Activated CD8-positive, alpha-beta memory T cell treated with anti-CD3 and anti-CD28 coated beads, Interleukin-2, amount 50 U/mL, for 48 hours (primary cell): Measurements from ENCODE around the gene UMODL1.

Experiments
- DNase-seq: peaks from one replicate; pipeline ENCODE4 v3.0.0-alpha.2; 2020

The UMODL1 gene

GRCh38 chr21:42137191-42137904, 66.2 kb downstream of the UMODL1 start:
- no peak for DNase-seq

- no peak for DNase-seq
Observed at GRCh38 chr21:42140196-42140934, 69.2 kb downstream of the UMODL1 start.

- no peak for DNase-seq
Observed at GRCh38 chr21:42141643-42142042, 70.5 kb downstream of the UMODL1 start.

DNA sequence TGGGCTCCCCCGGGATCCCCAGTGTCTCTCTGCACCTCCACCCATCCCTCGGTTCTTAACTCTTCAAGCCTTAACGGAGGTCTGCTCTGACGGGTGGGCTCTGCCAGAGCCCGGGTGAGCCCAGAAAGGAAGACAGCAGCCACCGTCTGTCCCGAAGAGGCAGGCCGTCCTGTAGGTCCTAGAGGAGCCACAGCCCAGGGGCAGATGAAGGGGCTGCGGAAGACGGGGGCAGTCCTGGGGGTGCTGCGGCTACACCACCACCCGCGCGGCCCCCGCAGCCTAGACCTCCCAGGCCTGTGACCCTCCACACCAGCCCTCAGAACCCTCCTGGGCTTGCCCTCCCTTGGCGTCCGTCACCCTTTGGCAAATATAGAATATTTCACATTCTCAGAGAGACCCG, 71.0 kb downstream of the UMODL1 start:
- DNase-seq = no peak

- DNase-seq = no peak
Observed at GRCh38 chr21:42142627-42143026, 71.5 kb downstream of the UMODL1 start.

DNA sequence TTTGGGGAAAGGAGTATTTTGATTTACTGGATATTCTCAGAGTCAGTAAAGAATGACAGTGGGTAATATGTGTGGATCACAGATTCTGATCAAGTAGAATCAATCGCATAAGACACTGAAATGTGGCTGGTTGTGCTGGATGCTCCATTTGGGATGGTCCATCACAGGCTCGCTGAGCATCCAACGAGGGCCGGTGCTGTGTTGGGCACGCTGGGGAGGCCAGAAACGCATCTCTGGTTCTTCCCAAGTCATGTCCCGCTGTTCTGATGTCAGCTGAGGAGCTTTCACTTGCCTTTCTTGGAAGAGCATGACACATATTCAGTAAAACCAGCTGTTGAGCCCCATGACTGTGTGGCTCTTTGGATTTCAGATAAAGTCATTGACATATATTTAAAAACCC, 72.0 kb downstream of the UMODL1 start:
- no peak for DNase-seq

GRCh38 chr21:42144221-42144620, 73.1 kb downstream of the UMODL1 start:
- DNase-seq = no peak

- DNase-seq = no peak
Observed at GRCh38 chr21:42144679-42145568, 73.8 kb downstream of the UMODL1 start.

DNA sequence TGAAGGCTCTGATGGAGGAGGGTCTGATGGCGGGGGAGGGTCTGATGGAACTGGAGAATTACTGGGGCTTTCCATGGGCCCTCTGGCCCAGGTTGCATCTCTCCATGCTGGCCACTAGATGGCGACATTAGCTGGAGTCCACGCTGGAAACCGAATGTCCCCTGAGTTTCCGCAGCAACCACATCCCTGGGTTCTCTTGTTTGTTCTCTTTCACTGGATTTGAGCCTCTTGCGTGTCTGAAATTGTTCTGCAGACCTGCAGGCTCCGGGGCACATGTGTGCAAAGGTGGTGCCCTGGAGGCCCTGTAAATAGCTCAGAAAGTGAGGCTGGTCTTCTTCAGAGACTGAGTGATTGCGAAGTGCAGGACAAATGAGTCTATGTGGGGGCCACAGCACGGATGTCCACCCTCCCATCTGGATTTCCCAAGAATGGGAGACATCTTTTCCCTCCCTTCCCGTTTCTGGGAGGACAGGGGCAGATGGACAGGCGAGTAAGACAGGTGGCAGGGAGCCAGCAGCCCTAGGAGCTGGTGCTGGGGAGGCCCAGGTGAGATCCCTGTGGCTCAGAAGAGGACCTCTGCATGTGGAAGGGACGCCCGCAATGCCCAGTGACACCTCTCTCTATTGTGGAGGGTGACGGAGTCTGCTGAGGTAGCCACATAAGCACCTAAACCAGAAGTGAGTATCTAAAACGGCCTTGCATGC, 74.6 kb downstream of the UMODL1 start:
- DNase-seq = peak; percentile 79

DNA sequence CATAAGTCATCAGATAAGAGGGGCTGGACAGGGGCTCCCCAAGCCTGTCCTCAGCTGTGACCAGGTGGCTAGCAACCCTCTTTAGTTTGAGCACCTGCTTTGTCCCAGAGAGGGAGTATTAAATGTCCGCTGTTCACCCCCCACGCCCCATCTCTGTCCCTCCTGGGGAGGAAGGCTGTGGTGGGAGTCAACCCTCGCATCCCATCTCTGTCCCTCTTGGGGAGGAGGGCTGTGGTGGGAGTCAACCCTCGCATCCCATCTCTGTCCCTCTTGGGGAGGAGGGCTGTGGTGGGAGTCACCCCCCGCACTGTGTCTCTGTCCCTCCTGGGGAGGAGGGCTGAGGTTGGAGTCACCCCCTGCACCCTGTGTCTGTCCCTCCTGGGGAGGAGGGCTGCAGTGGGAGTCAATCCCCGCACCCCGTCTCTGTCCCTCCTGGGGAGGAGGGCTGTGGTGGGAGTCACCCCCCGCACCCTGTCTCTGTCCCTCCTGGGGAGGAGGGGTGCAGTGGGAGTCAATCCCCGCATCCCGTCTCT, 75.2 kb downstream of the UMODL1 start:
- DNase-seq = no peak

DNA sequence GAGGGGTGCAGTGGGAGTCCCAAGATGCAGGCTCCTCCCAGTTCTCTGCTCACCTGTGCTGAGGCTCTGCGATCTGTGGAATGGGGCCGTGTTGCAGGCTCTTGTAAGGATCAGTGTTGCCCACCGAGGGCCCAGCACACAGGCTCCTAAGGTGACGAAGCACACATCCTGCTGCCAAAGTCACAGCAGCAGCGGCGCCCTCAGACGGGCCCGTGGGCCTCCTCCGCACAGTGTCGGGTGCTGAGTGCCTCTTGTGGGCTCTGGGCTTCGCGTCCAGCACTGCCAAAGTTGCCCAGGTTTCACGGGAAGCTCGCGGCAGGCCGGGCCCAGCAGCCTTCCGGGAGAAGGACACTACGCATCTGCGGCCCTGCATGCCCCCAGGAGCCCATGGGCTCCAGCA, 75.7 kb downstream of the UMODL1 start:
- no peak for DNase-seq

DNA sequence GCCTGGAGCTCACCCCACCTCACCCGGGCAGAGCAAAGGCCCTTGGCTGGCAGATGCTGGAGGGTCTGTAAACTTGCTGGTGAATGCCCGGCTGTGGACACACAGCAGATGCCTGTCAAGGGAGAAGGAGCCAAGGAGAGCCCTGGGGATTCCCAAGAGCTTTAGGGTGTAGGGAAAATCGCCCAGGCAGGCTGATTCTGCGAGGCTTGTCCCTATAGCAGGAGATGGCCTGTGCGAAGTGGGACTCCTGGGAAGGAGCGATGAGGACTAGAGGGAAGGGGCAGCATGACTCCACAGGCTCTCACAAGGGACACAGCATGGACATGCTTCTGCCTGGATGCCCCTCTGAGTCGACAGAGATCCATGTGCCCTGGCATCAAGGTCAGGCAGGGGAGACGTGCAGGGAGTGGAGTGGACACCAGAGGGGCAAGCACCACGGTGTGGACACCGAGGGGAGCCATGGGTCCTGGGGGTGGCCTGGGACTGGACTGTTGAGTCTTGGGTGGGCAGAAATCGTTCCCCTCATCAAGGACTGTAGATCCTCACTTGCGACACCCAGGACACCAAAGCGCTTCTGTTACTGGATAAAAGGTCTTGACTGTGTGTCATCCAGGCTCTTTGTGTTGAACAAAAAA, 76.4 kb downstream of the UMODL1 start:
- DNase-seq = no peak

DNA sequence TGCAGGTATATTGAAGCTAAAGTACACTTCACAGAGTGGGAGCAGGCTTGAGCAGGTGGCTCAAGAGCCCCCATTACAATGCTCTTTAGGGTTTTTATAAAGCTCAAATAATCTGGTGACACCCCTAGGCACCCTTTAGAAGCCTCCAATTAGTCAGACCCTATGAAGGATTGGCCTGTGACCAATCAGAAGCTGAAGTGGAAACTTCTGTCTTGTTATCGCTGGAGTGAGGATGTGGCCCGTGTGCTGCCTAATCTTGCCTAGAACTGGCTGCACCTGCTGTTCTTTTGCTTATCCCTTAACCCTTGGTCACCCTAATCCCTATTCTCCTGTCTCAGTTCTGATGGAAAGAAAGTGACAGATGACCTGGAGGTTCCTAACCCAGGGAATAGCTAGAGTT, 77.0 kb downstream of the UMODL1 start:
- DNase-seq = no peak

GRCh38 chr21:42148584-42148983, 77.5 kb downstream of the UMODL1 start:
- DNase-seq = no peak

GRCh38 chr21:42149656-42150473, 78.7 kb downstream of the UMODL1 start:
- DNase-seq = no peak

DNA sequence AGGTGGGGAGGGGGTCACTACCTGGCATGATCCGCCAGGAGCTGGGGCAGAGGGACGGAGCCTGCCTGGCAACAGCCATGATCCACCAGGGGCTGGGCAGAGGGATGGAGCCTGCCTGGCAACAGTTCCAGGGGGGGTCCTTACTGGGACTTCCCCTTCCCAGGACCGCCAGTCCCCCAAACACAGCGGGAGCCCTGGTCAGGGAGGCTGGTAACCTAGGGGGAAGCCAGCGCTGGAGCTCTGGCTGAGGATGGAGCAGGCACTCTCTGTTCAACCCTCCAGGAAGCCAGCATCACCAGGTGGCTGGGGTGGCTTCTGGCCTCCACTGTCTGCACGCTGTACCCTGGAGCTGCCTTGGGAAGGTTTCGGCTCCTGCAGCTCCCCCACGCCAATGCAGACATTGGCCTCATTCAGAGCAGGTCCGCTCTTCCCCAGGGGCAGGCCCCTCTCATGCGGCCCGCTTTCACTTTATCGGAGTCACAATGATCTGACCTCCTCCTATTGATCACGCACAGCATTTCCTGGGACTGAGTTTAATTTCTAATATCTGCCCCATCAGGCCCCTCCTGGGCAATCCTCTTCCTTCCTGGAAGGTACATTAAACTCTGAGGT, 79.5 kb downstream of the UMODL1 start:
- no peak for DNase-seq

DNA sequence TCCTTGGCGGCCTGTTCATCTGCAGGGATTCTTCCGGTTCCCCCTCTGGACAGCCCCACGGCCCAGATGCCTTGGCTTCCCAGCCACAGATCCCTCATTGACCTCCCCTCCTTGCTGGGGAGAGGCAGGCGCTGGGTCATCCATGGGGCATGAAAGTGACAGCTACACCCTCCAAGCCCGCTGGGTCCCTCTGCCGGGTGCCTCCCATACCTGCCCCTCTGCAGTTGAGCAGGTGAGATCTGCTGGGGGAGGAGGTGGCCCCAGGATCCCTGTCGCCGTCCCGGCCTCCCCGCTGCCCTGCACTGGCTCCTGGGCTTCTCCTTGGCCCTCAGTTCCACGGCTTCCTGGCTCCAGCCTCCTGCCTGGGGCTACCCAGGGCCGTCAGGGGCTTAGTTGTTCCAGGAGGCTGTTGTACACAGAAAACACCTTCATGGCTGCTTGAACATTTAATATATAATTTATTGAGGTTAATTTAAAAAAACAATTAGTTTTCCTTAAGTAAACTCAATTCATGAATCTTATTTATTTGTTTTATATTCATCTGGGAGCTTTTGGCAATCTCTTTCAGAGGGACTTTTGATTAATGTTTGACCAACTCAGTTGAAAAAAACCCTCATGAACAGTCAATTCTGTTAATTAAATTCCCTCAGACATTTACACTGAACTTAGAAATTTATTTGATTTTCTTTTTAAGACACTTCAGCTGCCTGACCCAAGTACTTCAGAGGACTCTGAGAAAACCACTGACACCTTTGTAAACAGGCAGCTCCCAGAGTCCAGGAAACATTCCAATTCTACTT, 80.2 kb downstream of the UMODL1 start:
- DNase-seq = no peak

DNA sequence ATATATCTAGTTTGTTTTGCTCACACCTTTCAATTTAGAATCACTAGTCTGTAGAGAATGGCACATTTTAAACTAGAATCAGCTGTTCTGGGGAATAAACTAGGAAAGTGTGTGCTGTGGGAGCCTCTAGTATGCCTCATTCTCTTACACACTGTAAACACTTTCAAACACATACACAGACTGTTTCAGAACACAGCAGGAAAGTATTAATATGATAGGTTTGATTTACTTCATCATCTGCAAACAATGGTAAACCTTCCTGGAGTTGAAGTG, 80.8 kb downstream of the UMODL1 start:
- DNase-seq = no peak

DNA sequence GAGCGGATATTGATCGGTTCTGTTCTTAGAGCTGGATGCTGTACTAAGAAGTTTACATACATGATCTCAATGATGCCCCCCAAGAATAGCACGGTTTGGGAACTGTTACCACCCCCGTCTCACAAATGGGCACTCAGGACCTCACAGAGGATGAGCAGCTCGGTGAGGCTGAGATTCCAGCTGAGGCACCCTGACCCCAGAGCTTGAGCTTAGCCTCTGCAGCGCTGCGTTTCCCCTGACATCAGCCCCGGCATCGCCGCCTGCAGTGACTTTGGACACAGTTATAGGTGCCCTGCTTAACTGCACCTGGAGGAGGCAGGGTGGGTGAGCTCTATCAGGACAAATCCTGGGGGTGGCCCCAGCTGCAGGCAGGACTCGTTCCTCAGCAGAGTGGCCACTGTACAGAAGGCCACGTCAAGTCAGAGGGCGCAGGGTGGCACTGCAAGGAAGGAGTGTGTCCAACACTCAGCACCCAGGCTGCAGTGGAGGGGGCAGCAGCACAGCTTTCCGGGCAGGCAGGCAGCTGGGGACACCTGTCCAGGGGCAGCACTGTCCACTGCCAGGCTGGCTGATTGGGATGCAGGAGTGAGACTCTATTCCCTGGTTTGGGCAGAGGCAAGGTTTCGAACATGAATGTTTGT, 82.0 kb downstream of the UMODL1 start:
- no peak for DNase-seq

GRCh38 chr21:42153746-42154145, 82.6 kb downstream of the UMODL1 start:
- peak; percentile 22 for DNase-seq
